ENCODE results near the gene RHCG.

GRCh38 chr15:89502867-89503595, 6.6 kb upstream of the RHCG start:
- TF ChIP-seq EP300 (IDR thresholded peaks at IDR 0.05) (no peak), CTCF (IDR thresholded peaks at IDR 0.05) (no peak)
